ENCODE results near the gene TNNI3K. TPM values are rescaled to one million over a fixed set of nuclear protein-coding genes. Genes with fewer than 3 reads are reported as not detected.

TNNI3K gene
- total and polyA plus RNA-seq, 2 of the 8 experiments (the other 6 are each of a cell fraction or from before 2014, with no cell fraction given) = 0.41 to 0.48 TPM

DNA sequence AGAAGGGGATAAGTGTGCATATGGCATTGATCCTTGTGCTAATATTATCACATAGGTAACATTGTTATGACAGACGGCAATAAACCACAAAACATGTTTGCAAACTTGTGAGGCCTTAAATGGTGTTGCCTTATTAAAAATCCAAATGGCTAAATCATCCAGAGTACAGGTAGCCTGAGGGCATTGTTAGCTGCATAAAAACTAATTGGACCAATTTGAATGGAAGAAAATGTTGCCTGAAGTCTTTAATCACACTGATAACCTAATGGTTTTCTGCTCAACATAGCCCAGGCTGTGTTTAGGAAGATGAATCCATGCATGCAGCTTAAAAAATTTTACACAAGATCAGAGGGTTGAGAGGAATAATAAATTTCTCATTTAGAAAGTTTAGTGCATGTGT lies 296.6 kb downstream of the TNNI3K start:
- Histone ChIP-seq H4K20me1 (replicated peaks in 1 of 2; ENCODE audit: control insufficient read depth in 1 of 2, insufficient read depth in 2 of 2, low read length in 2 of 2) (no peaks in the 10 kb centered on the region), H4K91ac (replicated peaks; ENCODE audit: insufficient read length, low read length) (no peak overlapping the region), H2BK20ac (ENCODE audit: low read length) (no peak overlapping the region), H2BK12ac (ENCODE audit: low read depth, low read length) (no peak overlapping the region), H3K18ac (ENCODE audit: extremely low read depth, low read length) (no peak overlapping the region), H3K4me1 (replicated peaks in 1 of 4; ENCODE audit: control insufficient read depth in 3 of 4, insufficient read depth in 4 of 4, low read length in 3 of 4) (no peaks in the 10 kb centered on the region), H2BK15ac (ENCODE audit: low read length) (no peak overlapping the region), H3K9me3 (ENCODE audit: insufficient read depth in 2 of 2, low read depth in 1 of 2, low read length in 1 of 2) (no peaks in the 10 kb centered on the region), H3K14ac (ENCODE audit: insufficient read length) (no peak overlapping the region), H3K36me3 (ENCODE audit: control insufficient read depth in 2 of 4, insufficient read depth in 4 of 4, low read length in 3 of 4) (no peaks in the 10 kb centered on the region), H4K5ac (ENCODE audit: insufficient read length, low read depth, low read length) (no peak overlapping the region), H3K23ac (ENCODE audit: insufficient read length) (no peak overlapping the region), H3K79me1 (ENCODE audit: low read depth, low read length) (no peaks in the 10 kb centered on the region), H3K23me2 (ENCODE audit: low read depth, low read length) (peaks cover 4% of the 10 kb centered on the region), H2BK120ac (replicated peaks; ENCODE audit: low read depth, low read length) (no peak overlapping the region), H3K4me2 (ENCODE audit: insufficient read depth in 1 of 2, low read depth in 2 of 2, low read length in 2 of 2) (no peak overlapping the region), H3K79me2 (ENCODE audit: control insufficient read depth in 1 of 2, insufficient read depth in 2 of 2, low read length in 2 of 2) (no peaks in the 10 kb centered on the region), H3K56ac (replicated peaks; ENCODE audit: insufficient read length, low read depth, low read length) (no peak overlapping the region), H2AFZ (ENCODE audit: low read length) (no peak overlapping the region), H3K27me3 (replicated peaks in 1 of 4; ENCODE audit: control insufficient read depth in 3 of 4, extremely low read depth in 1 of 4, insufficient read depth in 3 of 4, low read length in 3 of 4) (no peaks in the 10 kb centered on the region), H3K4me3 (ENCODE audit: extremely low read depth in 1 of 4, insufficient read depth in 2 of 4, low read depth in 3 of 4, low read length in 4 of 4) (no peak overlapping the region), H3K27ac (ENCODE audit: low read depth, low read length) (no peak overlapping the region), H2BK5ac (ENCODE audit: low read depth, low read length) (no peak overlapping the region), H4K8ac (ENCODE audit: extremely low read depth, insufficient read depth, low read length) (no peak overlapping the region), H3K4ac (replicated peaks; ENCODE audit: insufficient read length, low read depth, low read length) (no peak overlapping the region), H2AK5ac (ENCODE audit: low read depth, low read length) (no peak overlapping the region), H3K9ac (replicated peaks in 1 of 4; ENCODE audit: extremely low read depth in 1 of 4, low read depth in 3 of 4, low read length in 3 of 4) (no peak overlapping the region)
- DNase-seq (ENCODE audit: low read depth in 1 of 2, low spot score in 2 of 2) = no peak
- whole genome bisulfite sequencing, 2 experiments (ENCODE audit: extremely low coverage in 1 of 2, insufficient coverage in 1 of 2, insufficient read length in 1 of 2, insufficient replicate concordance in 2 of 2, low coverage in 1 of 2, low lambda C conversion rate in 2 of 2, missing lambda C conversion rate in 1 of 2) = 88% methylated on average over 1 of the region's 1 CpG; no CpG with 5 or more reads in 1 of the 2 experiments
- ChIA-PET CTCF (ENCODE audit: partially characterized antibody) (interaction anchor here (0.9 kb wide), 1 partner anchor 840 kb away, joined by 3 read pairs; no protein-coding TSS in a partner anchor), POLR2A (ENCODE audit: partially characterized antibody) (no interaction called here)
- no peak for TF ChIP-seq CREB1 (IDR thresholded peaks at IDR 0.05)
- no peak for TF ChIP-seq YY1 (IDR thresholded peaks at IDR 0.05; ENCODE audit: low read depth, low read length)
- TF ChIP-seq SIN3A (conservative IDR thresholded peaks at IDR 0.05 in 1 of 2, IDR thresholded peaks at IDR 0.05 in 1 of 2; ENCODE audit: low read depth in 1 of 2, low read length in 2 of 2) = no peak
- no peak for FAIRE-seq

All from H1 (cell line).